ENCODE results near the gene VRK2.

DNA sequence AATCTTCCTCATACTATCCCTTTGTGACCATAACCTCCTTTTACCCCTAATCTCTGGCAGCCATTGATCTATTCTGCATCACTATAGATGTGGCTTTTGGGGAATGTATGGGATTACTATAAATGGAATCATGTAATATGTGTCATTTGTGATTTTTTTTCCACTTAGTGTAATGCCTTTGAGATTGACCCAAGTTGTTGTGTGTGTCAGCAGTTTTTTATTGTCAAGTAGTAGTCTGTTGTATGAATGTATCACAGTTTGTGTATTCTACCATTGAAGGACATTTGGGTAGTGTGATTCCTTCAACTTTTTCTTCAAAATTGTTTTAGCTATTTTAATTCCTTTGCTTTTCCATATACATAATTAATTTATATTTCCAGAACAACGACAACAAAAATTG lies 18.6 kb downstream of the VRK2 start:
- TF ChIP-seq, protein P1, sequence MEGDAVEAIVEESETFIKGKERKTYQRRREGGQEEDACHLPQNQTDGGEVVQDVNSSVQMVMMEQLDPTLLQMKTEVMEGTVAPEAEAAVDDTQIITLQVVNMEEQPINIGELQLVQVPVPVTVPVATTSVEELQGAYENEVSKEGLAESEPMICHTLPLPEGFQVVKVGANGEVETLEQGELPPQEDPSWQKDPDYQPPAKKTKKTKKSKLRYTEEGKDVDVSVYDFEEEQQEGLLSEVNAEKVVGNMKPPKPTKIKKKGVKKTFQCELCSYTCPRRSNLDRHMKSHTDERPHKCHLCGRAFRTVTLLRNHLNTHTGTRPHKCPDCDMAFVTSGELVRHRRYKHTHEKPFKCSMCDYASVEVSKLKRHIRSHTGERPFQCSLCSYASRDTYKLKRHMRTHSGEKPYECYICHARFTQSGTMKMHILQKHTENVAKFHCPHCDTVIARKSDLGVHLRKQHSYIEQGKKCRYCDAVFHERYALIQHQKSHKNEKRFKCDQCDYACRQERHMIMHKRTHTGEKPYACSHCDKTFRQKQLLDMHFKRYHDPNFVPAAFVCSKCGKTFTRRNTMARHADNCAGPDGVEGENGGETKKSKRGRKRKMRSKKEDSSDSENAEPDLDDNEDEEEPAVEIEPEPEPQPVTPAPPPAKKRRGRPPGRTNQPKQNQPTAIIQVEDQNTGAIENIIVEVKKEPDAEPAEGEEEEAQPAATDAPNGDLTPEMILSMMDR (conservative IDR thresholded peaks at IDR 0.05): no peak
- no peak for TF ChIP-seq ZFX (IDR thresholded peaks at IDR 0.05)

Measured in C4-2B (cell line).